ENCODE results near the gene BNIPL. TPM values are rescaled to one million over a fixed set of nuclear protein-coding genes. Genes with fewer than 3 reads are reported as not detected.

The BNIPL gene
- total and polyA plus RNA-seq, 9 donors, result 0.13 to 10.6 (median 0.32) TPM

GRCh38 chr1:151002611-151003010 lies 33.8 kb upstream of the BNIPL start:
- no peak for DNase-seq
- TF ChIP-seq CTCF (IDR thresholded peaks at IDR 0.05) (no peak), POLR2A (IDR thresholded peaks at IDR 0.05) (no peak), EP300 (IDR thresholded peaks at IDR 0.05) (no peak)
- Histone ChIP-seq H3K27me3 (no peaks in the 10 kb centered on the region), H3K27ac (no peak overlapping the region), H3K36me3 (no peaks in the 10 kb centered on the region), H3K4me3 (no peak overlapping the region), H3K9me3 (no peaks in the 10 kb centered on the region), H3K4me1 (ENCODE audit: insufficient read depth) (peaks cover 9% of the 10 kb centered on the region)
- 28 to 41% (median 34%) methylated on average over 2 of the region's 2 CpGs for WGBS, 3 donors
- intact Hi-C loops (cut with DNase I), result no loop called here

- Histone ChIP-seq H3K4me3 (no peak overlapping the region), H3K27me3 (no peaks in the 10 kb centered on the region), H3K36me3 (no peaks in the 10 kb centered on the region), H3K27ac (no peak overlapping the region), H3K4me1 (ENCODE audit: insufficient read depth) (peaks cover 9% of the 10 kb centered on the region), H3K9me3 (no peaks in the 10 kb centered on the region)
- intact Hi-C loops (cut with DNase I), result no loop called here
- no peak for DNase-seq
- TF ChIP-seq POLR2A (IDR thresholded peaks at IDR 0.05), result no peak
- no peak for TF ChIP-seq EP300 (IDR thresholded peaks at IDR 0.05)
- no peak for TF ChIP-seq CTCF (IDR thresholded peaks at IDR 0.05)
Observed at GRCh38 chr1:151003180-151003579, 33.2 kb upstream of the BNIPL start.

- Histone ChIP-seq H3K36me3 (no peaks in the 10 kb centered on the region), H3K4me1 (ENCODE audit: insufficient read depth) (peaks cover 9% of the 10 kb centered on the region), H3K27me3 (no peaks in the 10 kb centered on the region), H3K9me3 (no peaks in the 10 kb centered on the region), H3K27ac (peak overlapping the region; percentile 83 to 86), H3K4me3 (peak overlapping the region; percentile 59)
- no peak for TF ChIP-seq EP300 (IDR thresholded peaks at IDR 0.05)
- no peak for TF ChIP-seq CTCF (IDR thresholded peaks at IDR 0.05)
- TF ChIP-seq POLR2A (IDR thresholded peaks at IDR 0.05), result no peak
- intact Hi-C loops (cut with DNase I), result no loop called here
- WGBS, 3 donors, result 3 to 6% (median 4%) methylated on average over 4 of the region's 4 CpGs
- DNase-seq, result no peak
Observed at GRCh38 chr1:151005729-151006319, 30.6 kb upstream of the BNIPL start.

- 0 to 1% (median 0%) methylated on average over 18 of the region's 18 CpGs for WGBS, 3 donors
- peak; percentile 63 to 78 (median 66) for DNase-seq
- peaks cover 9% of the 10 kb centered on the region for H3K4me1 ChIP-seq (ENCODE audit: insufficient read depth)
- peak; percentile 59 for TF ChIP-seq POLR2A (IDR thresholded peaks at IDR 0.05)
- TF ChIP-seq CTCF (IDR thresholded peaks at IDR 0.05), result peak in 2 of 3 donors; percentile 60 to 74
- no peak for TF ChIP-seq EP300 (IDR thresholded peaks at IDR 0.05)
- H3K4me3 ChIP-seq, result peak within 1 kb of the TSS; percentile 74
- H3K27ac ChIP-seq, result peak within 1 kb of the TSS; percentile 83 to 86
- no peaks in the 10 kb centered on the region for H3K27me3 ChIP-seq
- intact Hi-C loops (cut with DNase I), result no loop called here
- no peaks in the 10 kb centered on the region for H3K9me3 ChIP-seq
- H3K36me3 ChIP-seq, result no peaks in the 10 kb centered on the region
Observed at GRCh38 chr1:151006327-151007052, 29.9 kb upstream of the BNIPL start, which contains the start of gene MINDY1. Gene MINDY1 (minus strand): TSS chr1:151006902. CDS start chr1:151002617, 4,285 bp downstream.

Data from ovary (tissue), 9 donors.